B cell (primary cell): ENCODE results near the gene CPNE2. TPM values are rescaled to one million over a fixed set of nuclear protein-coding genes. Genes with fewer than 3 reads are reported as not detected.

ENCODE experiments used
- ATAC-seq: fragments of 200-7000 bp; cut with Tn5 transposase; one replicate; pipeline ENCODE4 v1.10.0; 2021; ENCODE audit warnings: low read depth, mild to moderate bottlenecking, moderate number of reproducible peaks, moderate library complexity
- CTCF ChIA-PET: fragments of 350-600 bp; sonication (Branson Sonifier 250); formaldehyde crosslinking; loops from one replicate; lab custom pipeline; 2021; ENCODE audit warnings: antibody characterized with exemption, inconsistent platforms; lab: Charles Lee
- POLR2A ChIA-PET: fragments of 350-600 bp; sonication (Branson Sonifier 250); formaldehyde crosslinking; loops from one replicate; lab custom pipeline; 2021; ENCODE audit warnings: antibody characterized with exemption; lab: Charles Lee
- DNase-seq: peaks from one replicate; pipeline ENCODE4 v3.0.0; 2013
- H2AFZ ChIP-seq: 2 replicates; pipeline ENCODE4 v1.6.1; 2012; ENCODE audit warnings: mild to moderate bottlenecking, low read depth, low read length; ENCODE audit not compliant: insufficient read depth, poor library complexity, severe bottlenecking
- H3K27ac ChIP-seq, 2 donors: 1 replicate in 1 of 2; 2 replicates in 1 of 2; pipeline ENCODE4 v1.5.1; 2012 to 2013; ENCODE audit warnings: low read length in 2 of 2, mild to moderate bottlenecking in 2 of 2, moderate library complexity in 1 of 2
- H3K27me3 ChIP-seq, 4 experiments: fragments of 200-600 bp in 1 of 4; sonication (generic) in 1 of 4; replicated peaks in 1 of 4; 1 replicate in 2 of 4; 2 replicates in 2 of 4; pipeline versions ENCODE4 v1.6.1 to v1.7.0; 2013 to 2016; ENCODE audit warnings: low read length in 3 of 4, mild to moderate bottlenecking in 2 of 4, mixed read lengths in 1 of 4, moderate library complexity in 1 of 4; ENCODE audit not compliant: insufficient read depth in 4 of 4, control insufficient read depth in 3 of 4; ENCODE audit errors: control extremely low read depth in 1 of 4
- H3K36me3 ChIP-seq, 2 experiments: replicated peaks in 1 of 2; 1 replicate in 1 of 2; 2 replicates in 1 of 2; pipeline versions ENCODE4 v1.6.1 to v1.7.1; 2013; ENCODE audit warnings: low read length in 1 of 2; ENCODE audit not compliant: insufficient read depth in 2 of 2, control insufficient read depth in 1 of 2; ENCODE audit errors: control extremely low read depth in 1 of 2, extremely low read depth in 1 of 2
- H3K4me1 ChIP-seq, 2 donors: fragments of 200-600 bp in 1 of 2; sonication (generic) in 1 of 2; 1 replicate in 1 of 2; 2 replicates in 1 of 2; pipeline versions ENCODE4 v1.5.1 to v1.6.1; 2013 to 2017; ENCODE audit warnings: low read length in 2 of 2; ENCODE audit not compliant: control insufficient read depth in 2 of 2, insufficient read depth in 2 of 2
- H3K4me2 ChIP-seq: replicated peaks from 2 replicates; pipeline ENCODE3; 2012; ENCODE audit warnings: mild to moderate bottlenecking, low read depth, low read length; ENCODE audit not compliant: poor library complexity, severe bottlenecking
- H3K4me3 ChIP-seq, 5 experiments: fragments of 200-600 bp in 1 of 5; sonication (generic) in 1 of 5; 1 replicate in 3 of 5; 2 replicates in 2 of 5; pipeline versions ENCODE4 v1.5.1 to v1.7.0; 2011 to 2016; ENCODE audit warnings: low read length in 4 of 5, mild to moderate bottlenecking in 4 of 5, low read depth in 2 of 5, control low read depth in 1 of 5, moderate library complexity in 1 of 5; ENCODE audit not compliant: insufficient read depth in 1 of 5; ENCODE audit errors: control extremely low read depth in 1 of 5, extremely low read depth in 1 of 5
- H3K79me2 ChIP-seq: fragments of 200-600 bp; sonication (generic); one replicate; pipeline ENCODE4 v1.6.0; 2016; ENCODE audit warnings: low read length; ENCODE audit not compliant: control insufficient read depth, insufficient read depth
- H3K9ac ChIP-seq: fragments of 200-600 bp; sonication (generic); 2 replicates; pipeline ENCODE4 v1.6.1; 2017; ENCODE audit warnings: mild to moderate bottlenecking, low read length, moderate library complexity
- H3K9me3 ChIP-seq, 3 donors: one replicate each; pipeline versions ENCODE4 v1.6.1 to v1.7.1; 2013; ENCODE audit warnings: low read length in 2 of 3; ENCODE audit not compliant: control insufficient read depth in 2 of 3, insufficient read depth in 1 of 3; ENCODE audit errors: control extremely low read depth in 1 of 3
- H4K20me1 ChIP-seq: 2 replicates; pipeline ENCODE4 v1.6.0; 2012; ENCODE audit warnings: mild to moderate bottlenecking, low read length; ENCODE audit not compliant: insufficient read depth, control insufficient read depth, poor library complexity, severe bottlenecking
- H3K27ac Mint-ChIP-seq: one replicate; pipeline ENCODE4 v1.8.0; 2021; ENCODE audit warnings: mixed read lengths
- H3K27me3 Mint-ChIP-seq: one replicate; pipeline ENCODE4 v1.8.0; 2021; ENCODE audit warnings: mixed read lengths
- H3K4me1 Mint-ChIP-seq: one replicate; pipeline ENCODE4 v1.8.0; 2021; ENCODE audit warnings: mixed read lengths
- H3K4me3 Mint-ChIP-seq: one replicate; pipeline ENCODE4 v1.8.0; 2021; ENCODE audit warnings: mixed read lengths
- H3K9me3 Mint-ChIP-seq: one replicate; pipeline ENCODE4 v1.8.0; 2022; ENCODE audit warnings: mixed read lengths; ENCODE audit not compliant: insufficient read depth
- EZH2 ChIP-seq: IDR thresholded peaks from 2 replicates; pipeline ENCODE4 v1.6.1; 2012; ENCODE audit warnings: borderline replicate concordance, low read depth, mild to moderate bottlenecking, moderate library complexity, low read length; ENCODE audit not compliant: insufficient read depth, poor library complexity, severe bottlenecking
- WGBS: methylation state at CpG from one replicate; pipeline ENCODE4 v1.1.5; 2013; ENCODE audit warnings: missing lambda C conversion rate; ENCODE audit not compliant: insufficient coverage; 5-methylcytosine and 5-hydroxymethylcytosine counted together
- intact Hi-C: fragments of 100-400 bp; cut with micrococcal nuclease; formaldehyde crosslinking; loops from one replicate; pipeline ENCODE4 v1.10.0; 2022
- polyA plus RNA-seq: library from polyadenylated mRNA; depleted of rRNA; stranded (reverse); fragments of >200 nt; gene quantifications from 2 replicates; pipeline ENCODE4 v1.2.3, GENCODE V29; 2012
- total RNA-seq, 2 donors: library from RNA; stranded (reverse); fragments of 120-200 nt in 1 of 2; gene quantifications; 1 replicate in 1 of 2; 2 replicates in 1 of 2; pipeline versions ENCODE4 v1.2.3 to v1.2.4, GENCODE V29; 2013 to 2022
- TF ChIP-seq, protein P1 (sequence below): fragments of 200-600 bp; IDR thresholded peaks from one replicate; pipeline ENCODE4 v1.8.0; 2022; ENCODE audit warnings: antibody characterized with exemption, mild to moderate bottlenecking

CPNE2 gene
- total and polyA plus RNA-seq, 2 donors (not counting 1 experiment from before 2014, with no cell fraction given): 1.5 to 2.9 TPM

DNA sequence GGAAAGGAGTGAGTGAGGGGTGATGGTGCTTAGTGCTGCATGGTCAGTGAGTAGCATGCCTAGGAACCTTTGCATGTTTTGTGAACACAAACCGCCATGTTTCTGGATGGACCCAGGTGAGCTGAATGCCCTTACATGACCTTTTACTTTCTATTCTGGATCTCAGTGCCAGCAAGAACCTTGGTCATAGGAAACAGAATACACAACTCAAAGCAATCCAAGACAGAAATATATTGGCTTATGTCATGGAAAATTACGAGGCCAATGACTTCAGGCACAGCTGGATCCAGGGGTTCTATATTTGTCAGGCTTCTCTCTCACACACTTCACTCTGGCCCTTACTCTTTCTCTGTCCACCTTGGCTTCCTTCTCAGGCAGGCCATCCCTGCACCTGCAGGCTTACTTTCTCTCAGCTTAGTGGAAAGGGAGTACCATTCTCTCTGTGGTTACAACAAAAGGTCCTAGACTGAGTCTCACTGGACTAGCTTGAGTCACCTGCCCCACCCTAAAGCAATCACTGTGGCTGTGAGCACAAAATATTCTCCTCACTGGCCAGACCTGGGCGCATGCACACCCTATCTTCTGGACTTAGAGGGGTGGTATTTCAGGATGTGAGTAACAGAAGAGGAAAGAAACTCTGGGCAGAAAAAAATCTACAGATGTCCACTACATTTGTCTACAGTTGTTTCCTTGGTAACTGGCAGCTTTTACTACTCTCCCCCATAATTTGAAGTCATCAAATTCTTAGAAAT is 20.4 kb upstream of the CPNE2 start:
- H3K36me3 ChIP-seq: peaks cover 0 to 80% of the 10 kb centered on the region in 2 experiments
- H3K4me3 ChIP-seq: no peak overlapping the region
- H3K9me3 Mint-ChIP-seq: no peaks in the 10 kb centered on the region
- H4K20me1 ChIP-seq: no peaks in the 10 kb centered on the region
- no peaks in the 10 kb centered on the region for H3K27me3 Mint-ChIP-seq
- no peak overlapping the region for H3K27ac ChIP-seq
- H3K4me1 ChIP-seq: peaks cover 0 to 7% of the 10 kb centered on the region in 2 donors
- intact Hi-C loops: no loop called here
- no peak overlapping the region for H2AFZ ChIP-seq
- H3K27ac Mint-ChIP-seq: peak overlapping the region; percentile 46
- 86% methylated on average over 1 of the region's 3 CpGs for WGBS
- ChIA-PET POLR2A (no interaction called here), CTCF (interaction anchor here (1.2 kb wide), 1 partner anchor 26 kb away, joined by 4 read pairs; no protein-coding TSS in a partner anchor)
- no peak overlapping the region for H3K4me3 Mint-ChIP-seq
- no peak overlapping the region for H3K9ac ChIP-seq
- H3K9me3 ChIP-seq: no peaks in the 10 kb centered on the region
- no peak for DNase-seq
- ATAC-seq: no peak
- no peak for TF ChIP-seq EZH2
- TF ChIP-seq, protein P1, sequence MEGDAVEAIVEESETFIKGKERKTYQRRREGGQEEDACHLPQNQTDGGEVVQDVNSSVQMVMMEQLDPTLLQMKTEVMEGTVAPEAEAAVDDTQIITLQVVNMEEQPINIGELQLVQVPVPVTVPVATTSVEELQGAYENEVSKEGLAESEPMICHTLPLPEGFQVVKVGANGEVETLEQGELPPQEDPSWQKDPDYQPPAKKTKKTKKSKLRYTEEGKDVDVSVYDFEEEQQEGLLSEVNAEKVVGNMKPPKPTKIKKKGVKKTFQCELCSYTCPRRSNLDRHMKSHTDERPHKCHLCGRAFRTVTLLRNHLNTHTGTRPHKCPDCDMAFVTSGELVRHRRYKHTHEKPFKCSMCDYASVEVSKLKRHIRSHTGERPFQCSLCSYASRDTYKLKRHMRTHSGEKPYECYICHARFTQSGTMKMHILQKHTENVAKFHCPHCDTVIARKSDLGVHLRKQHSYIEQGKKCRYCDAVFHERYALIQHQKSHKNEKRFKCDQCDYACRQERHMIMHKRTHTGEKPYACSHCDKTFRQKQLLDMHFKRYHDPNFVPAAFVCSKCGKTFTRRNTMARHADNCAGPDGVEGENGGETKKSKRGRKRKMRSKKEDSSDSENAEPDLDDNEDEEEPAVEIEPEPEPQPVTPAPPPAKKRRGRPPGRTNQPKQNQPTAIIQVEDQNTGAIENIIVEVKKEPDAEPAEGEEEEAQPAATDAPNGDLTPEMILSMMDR: no peak
- H3K27me3 ChIP-seq: no peaks in the 10 kb centered on the region
- H3K4me1 Mint-ChIP-seq: peaks cover 5% of the 10 kb centered on the region
- H3K4me2 ChIP-seq: no peak overlapping the region
- no peaks in the 10 kb centered on the region for H3K79me2 ChIP-seq

DNA sequence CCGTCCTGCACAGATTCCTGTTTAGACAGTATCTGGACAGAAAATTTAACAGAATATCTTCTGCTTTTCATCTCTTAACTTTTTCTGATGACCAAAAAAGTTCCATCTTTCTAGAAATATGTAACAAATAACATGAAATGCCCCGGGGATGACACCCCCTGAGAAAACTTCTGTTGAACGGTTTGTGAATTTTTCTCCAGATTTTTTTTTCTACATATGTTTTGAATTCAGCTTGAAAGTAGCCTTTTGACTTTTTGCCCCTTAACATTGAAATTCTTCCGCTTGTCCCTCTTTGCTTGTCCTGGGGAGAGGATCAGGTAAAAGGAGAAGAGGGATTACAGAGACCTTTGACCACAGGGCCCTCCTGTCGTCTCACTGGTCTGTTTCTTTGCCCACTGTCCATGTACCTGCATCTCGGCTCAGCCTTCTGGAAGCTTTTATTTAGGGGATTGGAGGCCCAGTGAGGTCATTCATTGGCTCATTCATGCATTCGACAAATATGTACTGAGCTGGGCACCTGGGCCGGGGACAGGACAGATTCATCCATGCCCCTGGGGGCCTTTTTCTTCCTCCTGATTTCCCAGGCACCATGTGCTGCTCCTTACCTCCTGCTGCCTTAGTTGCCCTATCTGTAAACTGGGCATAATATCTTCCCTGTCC is 19.6 kb upstream of the CPNE2 start:
- H3K9me3 ChIP-seq: no peaks in the 10 kb centered on the region
- no peak overlapping the region for H3K9ac ChIP-seq
- peaks cover under 1% of the 10 kb centered on the region for H3K4me1 Mint-ChIP-seq
- H3K4me1 ChIP-seq: no peaks in the 10 kb centered on the region
- no peaks in the 10 kb centered on the region for H3K9me3 Mint-ChIP-seq
- ChIA-PET CTCF (interaction anchor here (0.9 to 1.2 kb wide), 2 partner anchors 10 to 27 kb away, joined by 4 read pairs; no protein-coding TSS in a partner anchor), POLR2A (no interaction called here)
- no peak overlapping the region for H2AFZ ChIP-seq
- H3K4me2 ChIP-seq: no peak overlapping the region
- no peaks in the 10 kb centered on the region for H3K27me3 Mint-ChIP-seq
- H3K27ac Mint-ChIP-seq: peak overlapping the region; percentile 46
- no peak for ATAC-seq
- no peak overlapping the region for H3K4me3 Mint-ChIP-seq
- intact Hi-C loops: no loop called here
- no peak overlapping the region for H3K4me3 ChIP-seq
- H4K20me1 ChIP-seq: no peaks in the 10 kb centered on the region
- no peak for TF ChIP-seq EZH2
- TF ChIP-seq, protein P1: no peak
- WGBS: 82% methylated on average over 4 of the region's 8 CpGs
- H3K27ac ChIP-seq: no peak overlapping the region
- H3K79me2 ChIP-seq: no peaks in the 10 kb centered on the region
- no peak for DNase-seq
- H3K27me3 ChIP-seq: no peaks in the 10 kb centered on the region
- H3K36me3 ChIP-seq: peaks cover 0 to 80% of the 10 kb centered on the region in 2 experiments
